Ovary (tissue), 9 donors: ENCODE data around the gene SLC39A13. TPM values are rescaled to one million over a fixed set of nuclear protein-coding genes. Genes with fewer than 3 reads are reported as not detected.

Source experiments
- DNase-seq, 5 donors: peaks; one replicate each; pipeline ENCODE4 v3.0.0-alpha.2; 2019 to 2020
- H3K27ac ChIP-seq, 2 donors: fragments of 200-600 bp; one replicate each; pipeline versions ENCODE4 v1.5.1 to v1.8.0; 2019 to 2022
- H3K27me3 ChIP-seq: fragments of 200-600 bp; one replicate; pipeline ENCODE4 v1.8.0; 2022
- H3K36me3 ChIP-seq: fragments of 200-600 bp; sonication (generic); one replicate; pipeline ENCODE4 v1.5.1; 2019
- H3K4me1 ChIP-seq: one replicate; pipeline ENCODE4 v1.8.1; 2013; ENCODE audit warnings: mild to moderate bottlenecking, moderate library complexity; ENCODE audit not compliant: insufficient read depth
- H3K4me3 ChIP-seq: fragments of 200-600 bp; sonication (generic); one replicate; pipeline ENCODE4 v1.5.1; 2017
- H3K9me3 ChIP-seq, 2 donors: fragments of 200-600 bp in 1 of 2; sonication (generic) in 1 of 2; one replicate each; pipeline versions ENCODE4 v1.5.1 to v1.8.1; 2013 to 2019; ENCODE audit warnings: mild to moderate bottlenecking in 1 of 2, moderate library complexity in 1 of 2
- EP300 ChIP-seq: sonication (generic); formaldehyde crosslinking; IDR thresholded peaks from one replicate; pipeline ENCODE4 v1.6.1; 2017; ENCODE audit warnings: antibody characterized with exemption
- POLR2A ChIP-seq: fragments of 450-650 bp; IDR thresholded peaks from one replicate; pipeline ENCODE4 v1.6.1; 2017; ENCODE audit warnings: antibody characterized with exemption, mild to moderate bottlenecking, moderate library complexity
- WGBS, 3 donors: extraction: QIAGEN DNeasy Blood & Tissue Kit in 1 of 3; methylation state at CpG; one replicate each; pipeline versions ENCODE4 v1.1.5 to v1.1.7; 2013 to 2017; 5-methylcytosine and 5-hydroxymethylcytosine counted together
- intact Hi-C, 4 donors: fragments of 100-400 bp; cut with DNase I; formaldehyde crosslinking; loops; one replicate each; pipeline versions ENCODE4 v1.11.0 to v1.15.1; 2022 to 2023
- polyA plus RNA-seq, 2 donors: library from polyadenylated mRNA; stranded (reverse); fragments of 200-250 nt in 1 of 2; fragments of 350-450 nt in 1 of 2; fragmentation: Illumina TruSeq in 1 of 2; extraction: RNeasy Lipid Tissue Mini Kit (QIAGEN cat#74804) in 1 of 2; gene quantifications; one replicate each; pipeline ENCODE4 v1.2.3, GENCODE V29; 2013 to 2014
- total RNA-seq, 7 donors: library from RNA; depleted of rRNA in 2 of 7; stranded (reverse); fragments of >200 nt in 2 of 7; fragmentation: NEBNext Ultra II Directional in 3 of 7; extraction: Animal tissue kit (Norgen Biotek cat#: 25700) in 3 of 7; gene quantifications; one replicate each; pipeline versions ENCODE4 v1.1.0 to v1.2.4, GENCODE V29; 2016 to 2023
- TF ChIP-seq, protein P1 (sequence below), 3 donors: fragments of 450-650 bp in 2 of 3; fragments of 200-600 bp in 1 of 3; IDR thresholded peaks; one replicate each; pipeline versions ENCODE4 v1.5.1 to v1.8.0; 2016 to 2022; ENCODE audit warnings: antibody characterized with exemption in 3 of 3, mild to moderate bottlenecking in 1 of 3
- donor health status: DM: no; HTN: no; CAD: no; lungs with moderate emphysema.
- donor health status: DM: no; HTN: no; CAD: no.
- donor health status: Bipolar disorder and iron deficiency.
- donor health status: DM: yes; HTN: yes; CAD: no.
- donor health status: DM: no; HTN: no; CAD: no.
- donor health status: DM: yes; HTN: yes; CAD: no.

Gene SLC39A13
- total and polyA plus RNA-seq, 9 donors, result 2.8 to 60.2 (median 51.7) TPM

DNA sequence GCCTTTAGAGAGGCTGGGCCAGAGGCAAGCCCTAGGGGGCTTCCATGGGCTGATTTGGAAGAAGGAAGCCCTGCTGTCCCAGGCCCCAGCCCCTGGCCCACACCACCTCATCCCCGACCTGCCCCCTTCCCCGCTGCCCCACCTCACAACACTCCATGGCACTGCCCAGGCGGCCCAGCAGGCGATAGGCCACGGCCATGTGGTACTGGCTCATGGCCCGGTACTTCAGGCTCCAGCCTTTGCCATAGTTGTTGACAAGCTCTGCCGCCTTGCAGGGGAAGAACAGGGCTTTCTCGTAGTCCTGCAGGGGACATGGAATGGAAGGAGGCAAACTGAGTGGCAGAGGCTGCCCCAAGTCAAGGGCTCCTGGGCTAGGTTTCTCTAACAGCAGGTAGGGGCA is 34.1 kb downstream of the SLC39A13 start:
- intact Hi-C loops, result no loop called here
- WGBS, 3 donors, result 89 to 93% (median 91%) methylated on average over 8 of the region's 8 CpGs
- DNase-seq, result no peak

GRCh38 chr11:47443028-47443700 is 34.8 kb downstream of the SLC39A13 start:
- Histone ChIP-seq H3K4me1 (no peaks in the 10 kb centered on the region), H3K27ac (no peak overlapping the region), H3K4me3 (no peak overlapping the region), H3K27me3 (no peaks in the 10 kb centered on the region), H3K9me3 (no peaks in the 10 kb centered on the region), H3K36me3 (no peaks in the 10 kb centered on the region)
- TF ChIP-seq EP300 (no peak), POLR2A (no peak)
- TF ChIP-seq, protein P1, sequence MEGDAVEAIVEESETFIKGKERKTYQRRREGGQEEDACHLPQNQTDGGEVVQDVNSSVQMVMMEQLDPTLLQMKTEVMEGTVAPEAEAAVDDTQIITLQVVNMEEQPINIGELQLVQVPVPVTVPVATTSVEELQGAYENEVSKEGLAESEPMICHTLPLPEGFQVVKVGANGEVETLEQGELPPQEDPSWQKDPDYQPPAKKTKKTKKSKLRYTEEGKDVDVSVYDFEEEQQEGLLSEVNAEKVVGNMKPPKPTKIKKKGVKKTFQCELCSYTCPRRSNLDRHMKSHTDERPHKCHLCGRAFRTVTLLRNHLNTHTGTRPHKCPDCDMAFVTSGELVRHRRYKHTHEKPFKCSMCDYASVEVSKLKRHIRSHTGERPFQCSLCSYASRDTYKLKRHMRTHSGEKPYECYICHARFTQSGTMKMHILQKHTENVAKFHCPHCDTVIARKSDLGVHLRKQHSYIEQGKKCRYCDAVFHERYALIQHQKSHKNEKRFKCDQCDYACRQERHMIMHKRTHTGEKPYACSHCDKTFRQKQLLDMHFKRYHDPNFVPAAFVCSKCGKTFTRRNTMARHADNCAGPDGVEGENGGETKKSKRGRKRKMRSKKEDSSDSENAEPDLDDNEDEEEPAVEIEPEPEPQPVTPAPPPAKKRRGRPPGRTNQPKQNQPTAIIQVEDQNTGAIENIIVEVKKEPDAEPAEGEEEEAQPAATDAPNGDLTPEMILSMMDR (IDR thresholded peaks at IDR 0.05), result no peak
- WGBS, 3 donors, result 74 to 81% (median 80%) methylated on average over 12 of the region's 12 CpGs
- DNase-seq, result no peak
- intact Hi-C loops, result no loop called here

More for the DNA sequence above, 34.1 kb downstream of the SLC39A13 start:
- no peak overlapping the region for H3K4me3 ChIP-seq
- H3K27me3 ChIP-seq, result no peaks in the 10 kb centered on the region
- no peaks in the 10 kb centered on the region for H3K9me3 ChIP-seq
- H3K4me1 ChIP-seq, result no peaks in the 10 kb centered on the region
- H3K27ac ChIP-seq, result no peak overlapping the region
- TF ChIP-seq, protein P1 (IDR thresholded peaks at IDR 0.05), result no peak
- TF ChIP-seq POLR2A (no peak), EP300 (no peak)
- H3K36me3 ChIP-seq, result no peaks in the 10 kb centered on the region

DNA sequence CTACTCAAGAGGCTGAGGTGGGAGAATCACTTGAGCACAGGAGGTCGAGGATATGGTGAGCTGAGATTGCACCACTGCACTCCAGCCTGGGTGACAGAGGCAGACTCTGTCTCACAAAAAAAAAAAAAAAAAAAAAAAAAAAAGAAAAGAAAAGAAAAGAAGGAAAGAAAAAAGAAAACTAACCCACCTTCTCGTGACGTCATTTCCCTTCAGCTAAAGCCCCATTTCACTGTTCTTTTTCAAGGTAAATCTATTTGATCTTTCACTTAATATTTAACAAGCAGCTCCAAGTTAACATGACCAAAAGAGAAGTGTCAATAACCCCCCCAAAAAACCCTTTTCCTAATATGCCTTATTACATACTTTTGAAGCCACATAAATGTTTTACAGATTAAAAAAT is 35.4 kb downstream of the SLC39A13 start:
- DNase-seq, result no peak
- intact Hi-C loops, result no loop called here
- H3K27ac ChIP-seq, result no peak overlapping the region
- no peak overlapping the region for H3K4me3 ChIP-seq
- H3K9me3 ChIP-seq, result no peaks in the 10 kb centered on the region
- H3K4me1 ChIP-seq, result no peaks in the 10 kb centered on the region
- WGBS, 3 donors, result 78 to 84% (median 78%) methylated on average over 3 of the region's 3 CpGs
- H3K36me3 ChIP-seq, result no peaks in the 10 kb centered on the region
- TF ChIP-seq EP300 (no peak), POLR2A (no peak)
- TF ChIP-seq, protein P1 (IDR thresholded peaks at IDR 0.05), result no peak
- H3K27me3 ChIP-seq, result no peaks in the 10 kb centered on the region

DNA sequence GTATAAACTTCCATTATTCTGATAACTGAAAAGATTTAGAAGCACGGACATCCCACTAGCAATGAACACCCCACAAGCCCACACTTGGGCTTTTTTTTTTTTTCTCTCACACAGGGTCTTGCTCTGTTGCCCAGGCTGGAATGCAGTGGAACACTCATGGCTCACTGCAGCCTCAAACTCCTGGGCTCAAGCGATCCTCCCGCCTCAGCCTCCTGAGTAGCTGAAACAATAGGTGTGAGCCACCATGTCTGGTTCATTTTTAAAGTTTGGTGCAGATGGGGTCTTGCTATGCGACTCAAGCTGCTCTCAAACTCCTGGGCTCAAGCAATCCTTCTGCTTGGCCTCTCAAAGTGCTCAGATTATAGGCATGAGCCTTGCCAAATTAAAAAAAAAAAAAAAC is 37.5 kb downstream of the SLC39A13 start:
- WGBS, 3 donors, result 88 to 96% (median 92%) methylated on average over 4 of the region's 4 CpGs
- no peaks in the 10 kb centered on the region for H3K9me3 ChIP-seq

More for the DNA sequence above, 37.5 kb downstream of the SLC39A13 start:
- TF ChIP-seq EP300, result no peak
- no peak for TF ChIP-seq POLR2A
- TF ChIP-seq, protein P1 (IDR thresholded peaks at IDR 0.05), result no peak
- Histone ChIP-seq H3K27ac (no peak overlapping the region), H3K4me1 (no peaks in the 10 kb centered on the region), H3K36me3 (no peaks in the 10 kb centered on the region), H3K4me3 (no peak overlapping the region), H3K27me3 (no peaks in the 10 kb centered on the region)
- DNase-seq, result no peak
- intact Hi-C loops, result no loop called here
